SK-N-SH (cell line): ENCODE measurements around the gene QSOX2. TPM values are rescaled to one million over a fixed set of nuclear protein-coding genes. Genes with fewer than 3 reads are reported as not detected.

Experiments used
- CTCF ChIA-PET: fragments of 300-600, 350-600 bp; formaldehyde crosslinking; extraction: SDS; loops from one replicate; lab custom pipeline; 2021; lab: Yijun Ruan, JAX
- POLR2A ChIA-PET: fragments of 350-600 bp; sonication (Branson Sonifier 250); formaldehyde crosslinking; extraction: SDS; loops from one replicate; lab custom pipeline; 2020; ENCODE audit warnings: antibody characterized with exemption, inconsistent platforms; lab: Yijun Ruan, JAX
- DNase-seq: peaks from one replicate; pipeline ENCODE4 v3.0.0; 2012
- H2AFZ ChIP-seq: fragments of 200-600 bp; sonication (generic); 2 replicates; pipeline ENCODE4 v1.8.1; 2016; ENCODE audit warnings: antibody characterized with exemption, mild to moderate bottlenecking, low read depth
- H3F3A ChIP-seq: fragments of 200-600 bp; sonication (generic); replicated peaks from 2 replicates; pipeline ENCODE3; 2016; ENCODE audit warnings: antibody characterized with exemption, mild to moderate bottlenecking; ENCODE audit not compliant: insufficient read depth
- H3K27ac ChIP-seq, 2 experiments: fragments of 200-500 bp in 1 of 2; fragments of 200-600 bp in 1 of 2; sonication (Bioruptor generic) in 1 of 2; sonication (generic), shearing (Covaris generic) in 1 of 2; 2 replicates each; pipeline versions ENCODE4 v1.5.1 to v1.6.1; 2014 to 2016; ENCODE audit warnings: low read depth in 2 of 2, inconsistent platforms in 1 of 2, low read length in 1 of 2, mild to moderate bottlenecking in 1 of 2, mixed read lengths in 1 of 2
- H3K27me3 ChIP-seq: fragments of 200-600 bp; sonication (generic), shearing (Covaris generic); 2 replicates; pipeline ENCODE4 v1.6.1; 2016; ENCODE audit warnings: mixed run types; ENCODE audit not compliant: insufficient read depth
- H3K36me3 ChIP-seq, 2 experiments: fragments of 200-500 bp in 1 of 2; fragments of 200-600 bp in 1 of 2; sonication (Bioruptor generic) in 1 of 2; sonication (generic) in 1 of 2; replicated peaks in 1 of 2; 2 replicates each; pipeline versions ENCODE3 to v1.5.1; 2014 to 2016; ENCODE audit warnings: low read length in 1 of 2, mild to moderate bottlenecking in 1 of 2; ENCODE audit not compliant: insufficient read depth in 2 of 2, control insufficient read depth in 1 of 2
- H3K4me1 ChIP-seq, 2 experiments: fragments of 200-500 bp in 1 of 2; fragments of 200-600 bp in 1 of 2; sonication (Bioruptor generic) in 1 of 2; sonication (generic), shearing (Covaris generic) in 1 of 2; 2 replicates each; pipeline versions ENCODE4 v1.5.1 to v1.6.1; 2014 to 2016; ENCODE audit warnings: low read depth in 1 of 2, low read length in 1 of 2, mixed run types in 1 of 2; ENCODE audit not compliant: insufficient read depth in 2 of 2, control insufficient read depth in 1 of 2
- H3K4me2 ChIP-seq: fragments of 200-600 bp; sonication (generic), shearing (Covaris generic); 2 replicates; pipeline ENCODE4 v1.6.1; 2017; ENCODE audit warnings: mixed run types
- H3K4me3 ChIP-seq, 2 experiments: fragments of 200-500 bp in 1 of 2; fragments of 200-600 bp in 1 of 2; sonication (Bioruptor generic) in 1 of 2; sonication (generic), shearing (Covaris generic) in 1 of 2; 2 replicates each; pipeline versions ENCODE4 v1.5.1 to v1.8.1; 2014 to 2016; ENCODE audit warnings: low read depth in 2 of 2, inconsistent platforms in 1 of 2, low read length in 1 of 2, mild to moderate bottlenecking in 1 of 2, mixed read lengths in 1 of 2, moderate library complexity in 1 of 2
- H3K79me2 ChIP-seq: fragments of 200-600 bp; sonication (generic); 2 replicates; pipeline ENCODE4 v1.8.1; 2017; ENCODE audit warnings: mild to moderate bottlenecking; ENCODE audit not compliant: insufficient read depth
- H3K9ac ChIP-seq: fragments of 200-600 bp; sonication (generic); 2 replicates; pipeline ENCODE4 v1.6.1; 2017; ENCODE audit warnings: mixed run types
- H3K9me2 ChIP-seq: fragments of 200-600 bp; sonication (generic); 2 replicates; pipeline ENCODE4 v1.6.1; 2017; ENCODE audit warnings: mixed run types
- H3K9me3 ChIP-seq: fragments of 200-600 bp; sonication (generic); 2 replicates; pipeline ENCODE4 v1.6.1; 2017; ENCODE audit warnings: mixed run types, mild to moderate bottlenecking, moderate library complexity
- H4K20me1 ChIP-seq: fragments of 200-600 bp; sonication (generic); 2 replicates; pipeline ENCODE4 v1.6.1; 2017; ENCODE audit warnings: mild to moderate bottlenecking, mixed run types; ENCODE audit not compliant: insufficient read depth
- GABPA ChIP-seq: IDR thresholded peaks from 2 replicates; pipeline ENCODE4 v1.4.0; 2012; ENCODE audit warnings: low read depth, mild to moderate bottlenecking
- IRF3 ChIP-seq: fragments of 150-350 bp; IDR thresholded peaks from 2 replicates; pipeline ENCODE4 v1.6.1; 2016; ENCODE audit warnings: mild to moderate bottlenecking, low read depth, low read length
- JUND ChIP-seq: IDR thresholded peaks from 2 replicates; pipeline ENCODE4 v1.4.0; 2012
- MXI1 ChIP-seq: IDR thresholded peaks from 2 replicates; pipeline ENCODE4 v1.6.1; 2012; ENCODE audit warnings: mild to moderate bottlenecking, low read depth, low read length, improper control_type of control experiment
- POLR2AphosphoS5 ChIP-seq: IDR thresholded peaks from 2 replicates; pipeline ENCODE4 v1.6.1; 2012; ENCODE audit warnings: low read depth, low read length
- RAD21 ChIP-seq: IDR thresholded peaks from 2 replicates; pipeline ENCODE4 v1.6.1; 2012; ENCODE audit warnings: mild to moderate bottlenecking, low read length
- RFX5 ChIP-seq: IDR thresholded peaks from 2 replicates; pipeline ENCODE4 v1.6.1; 2012; ENCODE audit warnings: mild to moderate bottlenecking, improper control_type of control experiment, low read length
- TAF1 ChIP-seq: IDR thresholded peaks from 2 replicates; pipeline ENCODE4 v1.6.1; 2012; ENCODE audit warnings: low read depth, mild to moderate bottlenecking, low read length, moderate library complexity, borderline replicate concordance
- YY1 ChIP-seq: IDR thresholded peaks from 2 replicates; pipeline ENCODE4 v1.4.0; 2012; ENCODE audit warnings: low read depth, mild to moderate bottlenecking
- WGBS: methylation state at CpG from one replicate; pipeline ENCODE4 v1.1.6; 2017; ENCODE audit warnings: low lambda C conversion rate; 5-methylcytosine and 5-hydroxymethylcytosine counted together
- polyA plus RNA-seq, 3 experiments: library from polyadenylated mRNA; depleted of rRNA; stranded (reverse); fragments of >200 nt; gene quantifications; 2 replicates each; pipeline ENCODE4 v1.2.3, GENCODE V29; 2012
- TF ChIP-seq, protein P1 (sequence below): fragments of 200-600 bp; sonication (generic); IDR thresholded peaks from 2 replicates; pipeline ENCODE4 v1.6.1; 2017; ENCODE audit warnings: antibody characterized with exemption, mild to moderate bottlenecking, moderate library complexity
- TF ChIP-seq, protein P2 (sequence below): IDR thresholded peaks from 2 replicates; pipeline ENCODE4 v1.4.0; 2012; ENCODE audit warnings: low read depth, borderline replicate concordance

The QSOX2 gene
- polyA plus RNA-seq, 1 of the 3 experiments (the other 2 are of a cell fraction) = 26.6 TPM

DNA sequence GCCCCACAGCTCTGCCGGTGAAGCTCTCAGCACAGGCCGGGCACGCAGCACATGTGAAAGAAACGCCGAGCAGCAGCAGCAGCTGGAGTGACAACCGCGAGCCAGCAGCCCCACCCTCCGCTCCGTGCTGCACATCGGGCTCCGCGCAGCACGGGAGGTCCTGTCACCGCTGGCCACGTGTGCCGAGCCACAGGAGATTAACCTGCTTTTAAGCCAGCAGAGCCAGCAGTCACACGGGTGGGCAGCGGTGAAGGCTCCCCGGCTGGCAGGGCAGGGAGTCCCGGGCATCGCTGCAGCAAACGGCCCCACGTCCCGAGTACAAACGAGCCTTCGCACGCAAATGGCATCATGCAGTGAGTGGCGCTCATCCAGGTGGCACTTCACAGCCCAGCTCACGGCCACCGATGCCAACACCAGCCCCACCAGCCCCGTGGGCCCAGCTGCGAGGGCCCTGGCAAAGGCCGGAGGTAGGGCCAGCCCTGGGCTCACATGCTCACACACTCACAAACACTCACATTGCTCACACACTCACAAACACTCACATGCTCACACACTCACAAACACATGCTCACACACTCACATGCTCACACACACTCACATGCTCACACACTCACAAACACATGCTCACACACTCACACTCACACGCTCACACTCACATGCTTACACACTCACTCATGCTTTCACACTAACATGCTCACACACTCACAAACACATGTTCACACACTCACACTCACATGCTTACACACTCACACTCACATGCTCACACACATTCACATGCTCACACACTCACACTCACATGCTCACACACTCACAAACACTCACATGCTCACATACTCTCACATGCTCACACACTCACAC is 47.2 kb upstream of the QSOX2 start:
- no peak overlapping the region for H3K4me3 ChIP-seq
- H4K20me1 ChIP-seq = no peaks in the 10 kb centered on the region
- peaks cover 21% of the 10 kb centered on the region; the same call in 1 of the 2 replicates for H3K27me3 ChIP-seq
- H3K9me3 ChIP-seq = no peaks in the 10 kb centered on the region
- H3K9ac ChIP-seq = no peak overlapping the region
- WGBS = 12% methylated on average over 14 of the region's 34 CpGs
- no peaks in the 10 kb centered on the region for H3K9me2 ChIP-seq
- H3K36me3 ChIP-seq = no peaks in the 10 kb centered on the region
- H3K27ac ChIP-seq = no peak overlapping the region
- no peaks in the 10 kb centered on the region for H3K79me2 ChIP-seq
- ChIA-PET CTCF (interaction anchor here (0.9 to 1.7 kb wide), 5 partner anchors 9 to 122 kb away, joined by 3 to 7 read pairs (median 3); no protein-coding TSS in a partner anchor), POLR2A (interaction anchor here (0.7 kb wide), 1 partner anchor 435 kb away, joined by 3 read pairs; no protein-coding TSS in a partner anchor)
- H3K4me2 ChIP-seq = 0 out of 2 replicates have a peak overlapping the region, but pooled peaks have one; percentile 11
- H2AFZ ChIP-seq = no peak overlapping the region
- no peak for TF ChIP-seq POLR2AphosphoS5
- peak; percentile 76 for TF ChIP-seq MXI1
- TF ChIP-seq, all 33 proteins: peak for 1
- peaks cover 8% of the 10 kb centered on the region for H3F3A ChIP-seq
- peak; percentile 67 for DNase-seq
- peaks cover 0 to 21% of the 10 kb centered on the region in 2 experiments; a peak in 2 of 4 replicates for H3K4me1 ChIP-seq

GRCh38 chr9:136292026-136292538 is 46.5 kb upstream of the QSOX2 start:
- Histone ChIP-seq H3F3A (peaks cover 8% of the 10 kb centered on the region), H3K4me1 (peaks cover 0 to 21% of the 10 kb centered on the region in 2 experiments; a peak in 2 of 4 replicates), H3K27me3 (peaks cover 28% of the 10 kb centered on the region), H3K79me2 (no peaks in the 10 kb centered on the region), H2AFZ (no peak overlapping the region), H3K9me3 (no peaks in the 10 kb centered on the region), H3K36me3 (no peaks in the 10 kb centered on the region), H3K4me3 (no peak overlapping the region), H3K9ac (no peak overlapping the region), H3K9me2 (no peaks in the 10 kb centered on the region), H3K27ac (no peak overlapping the region), H4K20me1 (no peaks in the 10 kb centered on the region), H3K4me2 (no peak overlapping the region)
- DNase-seq = no peak
- POLR2A ChIA-PET = interaction anchor here (0.7 kb wide), 1 partner anchor 436 kb away, joined by 3 read pairs; no protein-coding TSS in a partner anchor
- whole genome bisulfite sequencing = 60% methylated on average over 9 of the region's 19 CpGs
- CTCF ChIA-PET = interaction anchor here (0.9 to 1.7 kb wide), 7 partner anchors 9 to 122 kb away, joined by 3 to 7 read pairs (median 3); no protein-coding TSS in a partner anchor
- no peak for TF ChIP-seq TAF1

GRCh38 chr9:136291306-136292025 is 45.9 kb upstream of the QSOX2 start:
- peaks cover 0 to 21% of the 10 kb centered on the region in 2 experiments; a peak in 2 of 4 replicates for H3K4me1 ChIP-seq
- ChIA-PET POLR2A (no interaction called here), CTCF (interaction anchor here (0.6 to 1.7 kb wide), 8 partner anchors 8 to 494 kb away, joined by 3 to 7 read pairs (median 3); no protein-coding TSS in a partner anchor)
- no peaks in the 10 kb centered on the region for H3K36me3 ChIP-seq
- no peak overlapping the region for H3K27ac ChIP-seq
- H3K9me3 ChIP-seq = no peaks in the 10 kb centered on the region
- no peak for DNase-seq
- H3K27me3 ChIP-seq = peaks cover 32% of the 10 kb centered on the region
- no peaks in the 10 kb centered on the region for H4K20me1 ChIP-seq
- no peaks in the 10 kb centered on the region for H3K79me2 ChIP-seq
- WGBS = 74% methylated on average over 18 of the region's 22 CpGs
- no peak overlapping the region for H3K4me3 ChIP-seq
- H2AFZ ChIP-seq = no peak overlapping the region
- H3K9ac ChIP-seq = no peak overlapping the region
- H3K4me2 ChIP-seq = no peak overlapping the region
- no peaks in the 10 kb centered on the region for H3K9me2 ChIP-seq
- H3F3A ChIP-seq = peaks cover 8% of the 10 kb centered on the region
- no peak for TF ChIP-seq IRF3
- TF ChIP-seq, protein P1, sequence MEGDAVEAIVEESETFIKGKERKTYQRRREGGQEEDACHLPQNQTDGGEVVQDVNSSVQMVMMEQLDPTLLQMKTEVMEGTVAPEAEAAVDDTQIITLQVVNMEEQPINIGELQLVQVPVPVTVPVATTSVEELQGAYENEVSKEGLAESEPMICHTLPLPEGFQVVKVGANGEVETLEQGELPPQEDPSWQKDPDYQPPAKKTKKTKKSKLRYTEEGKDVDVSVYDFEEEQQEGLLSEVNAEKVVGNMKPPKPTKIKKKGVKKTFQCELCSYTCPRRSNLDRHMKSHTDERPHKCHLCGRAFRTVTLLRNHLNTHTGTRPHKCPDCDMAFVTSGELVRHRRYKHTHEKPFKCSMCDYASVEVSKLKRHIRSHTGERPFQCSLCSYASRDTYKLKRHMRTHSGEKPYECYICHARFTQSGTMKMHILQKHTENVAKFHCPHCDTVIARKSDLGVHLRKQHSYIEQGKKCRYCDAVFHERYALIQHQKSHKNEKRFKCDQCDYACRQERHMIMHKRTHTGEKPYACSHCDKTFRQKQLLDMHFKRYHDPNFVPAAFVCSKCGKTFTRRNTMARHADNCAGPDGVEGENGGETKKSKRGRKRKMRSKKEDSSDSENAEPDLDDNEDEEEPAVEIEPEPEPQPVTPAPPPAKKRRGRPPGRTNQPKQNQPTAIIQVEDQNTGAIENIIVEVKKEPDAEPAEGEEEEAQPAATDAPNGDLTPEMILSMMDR = no peak
- TF ChIP-seq POLR2AphosphoS5 = no peak
- no peak for TF ChIP-seq JUND
- no peak for TF ChIP-seq RFX5
- TF ChIP-seq, protein P2, sequence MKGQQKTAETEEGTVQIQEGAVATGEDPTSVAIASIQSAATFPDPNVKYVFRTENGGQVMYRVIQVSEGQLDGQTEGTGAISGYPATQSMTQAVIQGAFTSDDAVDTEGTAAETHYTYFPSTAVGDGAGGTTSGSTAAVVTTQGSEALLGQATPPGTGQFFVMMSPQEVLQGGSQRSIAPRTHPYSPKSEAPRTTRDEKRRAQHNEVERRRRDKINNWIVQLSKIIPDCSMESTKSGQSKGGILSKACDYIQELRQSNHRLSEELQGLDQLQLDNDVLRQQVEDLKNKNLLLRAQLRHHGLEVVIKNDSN = no peak
- no peak for TF ChIP-seq RAD21
- TF ChIP-seq YY1 = no peak
- no peak for TF ChIP-seq GABPA
